Measurements from ENCODE around the gene CBLL1.

CBLL1 gene, protein sequence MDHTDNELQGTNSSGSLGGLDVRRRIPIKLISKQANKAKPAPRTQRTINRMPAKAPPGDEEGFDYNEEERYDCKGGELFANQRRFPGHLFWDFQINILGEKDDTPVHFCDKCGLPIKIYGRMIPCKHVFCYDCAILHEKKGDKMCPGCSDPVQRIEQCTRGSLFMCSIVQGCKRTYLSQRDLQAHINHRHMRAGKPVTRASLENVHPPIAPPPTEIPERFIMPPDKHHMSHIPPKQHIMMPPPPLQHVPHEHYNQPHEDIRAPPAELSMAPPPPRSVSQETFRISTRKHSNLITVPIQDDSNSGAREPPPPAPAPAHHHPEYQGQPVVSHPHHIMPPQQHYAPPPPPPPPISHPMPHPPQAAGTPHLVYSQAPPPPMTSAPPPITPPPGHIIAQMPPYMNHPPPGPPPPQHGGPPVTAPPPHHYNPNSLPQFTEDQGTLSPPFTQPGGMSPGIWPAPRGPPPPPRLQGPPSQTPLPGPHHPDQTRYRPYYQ

GRCh38 chr7:107743567-107744344 lies at the start of gene CBLL1:
CBLL1 (plus strand) TSS chr7:107744142; CDS start chr7:107744164, 22 bp downstream.
- peak; percentile 97 for DNase-seq

DNA sequence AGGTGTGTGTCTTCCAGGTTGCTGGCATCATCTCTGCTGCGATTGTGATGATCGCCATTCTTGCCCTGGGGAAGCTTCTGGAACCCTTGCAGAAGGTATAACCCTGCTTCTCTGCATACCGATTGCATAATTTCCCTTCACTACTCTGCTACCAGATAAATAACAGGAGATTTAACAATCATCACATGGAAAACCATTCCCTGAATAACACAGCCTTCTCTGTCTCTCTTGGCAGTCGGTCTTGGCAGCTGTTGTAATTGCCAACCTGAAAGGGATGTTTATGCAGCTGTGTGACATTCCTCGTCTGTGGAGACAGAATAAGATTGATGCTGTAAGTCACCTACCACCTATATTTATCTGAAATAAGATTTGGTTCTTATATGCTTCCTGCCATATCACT lies 49.6 kb upstream of the CBLL1 start:
- no peak for DNase-seq

DNA sequence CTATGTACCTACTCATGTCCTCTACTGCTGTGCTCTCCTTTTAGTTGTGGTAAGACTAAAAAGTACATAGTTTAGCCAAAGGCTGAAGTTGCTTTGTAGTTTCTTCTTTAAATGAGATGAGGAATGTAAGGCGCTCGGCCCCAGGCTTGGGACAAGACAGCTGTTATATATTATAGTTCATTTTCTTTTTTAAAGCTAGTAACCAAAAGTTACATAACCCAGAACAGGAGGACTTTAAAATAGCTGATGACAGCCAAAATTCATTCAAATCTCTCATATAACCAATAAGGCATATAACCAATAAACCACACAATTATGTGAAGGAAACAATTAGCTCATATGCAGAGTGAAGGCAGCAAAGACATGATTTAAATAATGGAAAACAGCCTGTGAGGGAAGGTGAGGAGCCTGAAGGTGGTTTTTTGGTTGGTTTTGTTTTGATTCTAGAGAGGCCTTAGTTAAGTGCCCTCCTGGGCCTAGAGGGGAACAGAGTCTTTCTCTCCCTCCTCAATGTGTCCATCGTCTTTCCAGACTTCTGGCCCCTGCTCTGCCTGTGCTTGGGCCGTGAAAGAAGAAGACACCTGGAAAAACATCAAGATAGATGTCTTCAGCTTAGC lies 47.5 kb upstream of the CBLL1 start:
- no peak for DNase-seq

- DNase-seq: no peak
These were observed 46.5 kb upstream of the CBLL1 start for GRCh38 chr7:107697321-107698049.

DNA sequence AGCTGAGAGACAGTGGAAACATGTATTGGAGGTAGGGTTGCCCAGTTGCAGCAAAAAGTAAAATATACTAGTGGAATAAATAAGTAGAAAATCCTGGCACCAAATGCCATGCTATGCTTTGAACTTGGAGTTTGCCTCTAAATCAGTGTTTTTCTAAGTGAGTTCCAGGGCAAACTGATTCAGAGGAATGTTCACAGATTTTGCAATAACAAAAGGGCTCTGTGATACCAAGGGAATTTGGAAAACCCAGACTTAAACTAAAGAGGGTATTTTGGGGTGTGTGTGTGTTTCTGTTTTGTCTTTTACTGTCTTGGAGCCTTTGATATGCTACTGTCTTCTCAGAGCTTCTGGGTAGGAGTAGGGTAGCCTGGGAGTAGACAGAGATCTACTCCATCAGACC lies 43.4 kb upstream of the CBLL1 start:
- DNase-seq: no peak

DNA sequence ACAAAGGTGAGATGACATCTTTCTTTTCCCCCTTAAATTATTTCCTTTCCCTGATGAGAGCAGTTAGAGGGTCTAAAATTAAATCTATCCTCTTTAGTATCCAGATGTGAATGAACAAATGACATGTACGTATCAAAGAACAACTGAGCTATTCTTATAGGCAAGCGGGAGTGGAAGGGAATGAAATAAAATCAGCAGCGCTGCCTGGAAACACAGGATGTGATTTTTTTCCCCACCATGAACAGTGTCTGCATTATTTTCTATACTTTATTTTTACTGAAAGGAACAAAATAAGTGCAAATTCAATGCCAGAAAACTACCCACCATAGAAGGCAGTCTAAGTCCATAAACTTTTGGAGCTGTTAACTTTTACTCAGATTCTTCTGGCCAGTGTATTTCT lies 42.8 kb upstream of the CBLL1 start:
- DNase-seq: no peak

DNA sequence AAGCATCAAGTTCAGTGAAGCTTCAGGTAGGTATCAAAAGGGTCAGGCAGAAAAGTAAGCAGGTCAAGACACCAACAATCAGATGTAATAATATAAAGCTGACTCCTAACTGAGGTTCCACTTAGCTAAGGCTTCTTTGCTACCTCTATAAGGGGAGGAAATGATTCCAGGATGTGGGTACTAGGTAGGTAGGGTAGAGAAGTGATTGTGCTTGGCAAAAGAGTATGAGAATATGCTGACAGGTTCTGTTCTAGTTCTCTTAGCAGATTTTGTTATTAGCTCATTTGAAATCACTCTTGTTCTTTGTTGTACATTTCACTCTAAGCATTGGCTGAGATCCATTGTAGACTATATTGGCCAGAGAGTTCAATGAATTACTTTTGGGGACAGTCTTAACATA lies 40.7 kb upstream of the CBLL1 start:
- DNase-seq: no peak

- no peak for DNase-seq
These were observed 40.1 kb upstream of the CBLL1 start for GRCh38 chr7:107703872-107704271.

- DNase-seq: no peak
These were observed 35.0 kb upstream of the CBLL1 start for GRCh38 chr7:107708956-107709355.

DNA sequence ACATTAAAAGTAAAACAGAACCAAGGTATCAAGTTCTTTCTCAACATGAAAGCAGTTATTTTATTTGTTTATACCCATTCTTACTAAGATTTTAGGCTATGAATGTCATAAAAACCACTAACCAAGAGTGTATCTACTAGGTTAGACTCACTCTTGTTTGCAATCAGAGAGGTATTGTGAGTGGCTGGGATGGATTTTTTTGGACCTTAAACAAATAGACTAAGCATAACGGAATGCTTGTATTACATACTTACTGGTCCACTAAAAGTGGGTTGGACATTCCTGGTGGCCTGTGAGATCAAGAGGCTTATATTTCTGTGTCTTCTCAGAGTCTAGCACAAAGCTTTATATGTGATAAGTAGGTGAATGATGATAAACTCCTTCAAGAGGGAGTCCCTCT lies 32.6 kb upstream of the CBLL1 start:
- no peak for DNase-seq

DNA sequence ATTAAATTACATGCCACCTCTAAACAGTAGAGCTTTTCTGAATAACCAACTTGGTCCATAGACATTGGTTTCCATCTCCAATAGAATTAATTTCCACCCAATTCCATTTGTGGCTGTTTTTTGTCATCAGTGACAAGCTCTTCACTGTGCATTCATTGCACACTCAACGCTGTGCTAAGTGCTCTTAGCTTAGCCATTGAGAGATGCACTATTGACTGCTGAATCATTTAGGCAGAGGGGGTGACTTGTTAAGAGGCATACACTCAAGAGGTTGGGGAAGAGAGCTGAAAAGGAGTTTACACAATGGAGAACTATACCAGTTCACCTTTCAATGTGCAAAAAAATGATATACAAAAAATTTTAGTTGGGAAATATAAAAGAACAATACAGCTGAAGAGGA lies 31.9 kb upstream of the CBLL1 start:
- DNase-seq: no peak

DNA sequence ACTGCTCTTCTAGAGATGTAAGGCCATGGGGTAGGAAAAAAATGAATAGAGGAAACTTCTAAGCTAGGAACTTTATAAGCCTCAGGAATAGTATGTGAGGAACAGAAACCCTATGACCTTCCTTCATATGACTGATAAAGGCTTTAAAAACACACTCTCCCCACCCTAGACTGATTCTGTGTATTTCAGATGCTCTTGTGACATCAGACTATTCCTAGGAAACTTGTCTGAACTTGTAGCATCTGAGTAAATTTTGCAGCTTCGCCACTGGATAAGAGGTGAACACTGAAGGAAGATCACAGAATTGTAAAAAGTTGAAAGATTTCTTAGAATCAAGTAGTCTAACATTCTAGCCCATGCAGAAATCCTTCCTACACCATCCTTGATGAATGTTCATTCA lies 31.0 kb upstream of the CBLL1 start:
- DNase-seq: no peak

- DNase-seq: no peak
These were observed 28.4 kb upstream of the CBLL1 start for GRCh38 chr7:107715531-107715930.

GRCh38 chr7:107718456-107719193 lies 25.3 kb upstream of the CBLL1 start:
- no peak for DNase-seq

- no peak for DNase-seq
These were observed 22.7 kb upstream of the CBLL1 start for GRCh38 chr7:107721286-107721685.

GRCh38 chr7:107723255-107723654 lies 20.7 kb upstream of the CBLL1 start:
- DNase-seq: no peak

DNA sequence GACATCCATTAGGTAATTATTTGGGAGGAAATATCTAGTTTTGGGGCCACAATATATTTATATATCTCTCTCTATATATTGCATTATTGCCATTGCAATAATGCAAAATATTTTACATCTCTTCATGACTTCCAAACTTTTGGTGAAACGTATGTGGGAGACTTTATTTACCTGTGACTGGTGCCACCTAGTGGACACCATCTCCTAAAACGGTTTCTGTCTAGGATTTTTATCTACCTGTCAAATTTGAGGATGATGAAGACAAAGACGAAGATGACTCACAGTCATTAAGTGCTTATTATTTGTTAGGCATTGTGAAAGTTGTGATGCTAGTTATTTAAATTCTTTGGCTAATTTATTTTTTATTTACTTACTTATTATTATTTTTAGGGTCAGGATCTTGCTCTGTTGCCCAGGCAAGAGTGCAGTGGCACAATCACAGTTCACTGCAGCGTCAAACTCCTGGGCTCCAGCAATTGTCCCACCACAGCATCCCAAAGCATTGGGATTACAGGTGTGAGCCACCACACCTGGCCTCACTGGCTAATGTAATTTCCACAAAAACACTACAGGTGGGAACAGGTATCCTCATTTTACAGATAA lies 18.7 kb upstream of the CBLL1 start:
- DNase-seq: peak; percentile 30

- no peak for DNase-seq
These were observed 17.4 kb upstream of the CBLL1 start for GRCh38 chr7:107726356-107727130.

- no peak for DNase-seq
These were observed 15.7 kb upstream of the CBLL1 start for GRCh38 chr7:107728276-107728675.

GRCh38 chr7:107742678-107743566 lies 1.0 kb upstream of the CBLL1 start:
- DNase-seq: peak; percentile 56
